CD4-positive, alpha-beta T cell treated with Interleukin-15 for 4 hours (primary cell): ENCODE data around the gene MAML1.
"Not testable (repeated sequence)": the region's sequence is repeated elsewhere in the genome, so short reads cannot be mapped to it uniquely, and the experiment has no call there.

Source experiments
- DNase-seq: peaks from one replicate; pipeline ENCODE4 v3.0.0-alpha.2; 2020; ENCODE audit warnings: low spot score

MAML1 gene

DNA sequence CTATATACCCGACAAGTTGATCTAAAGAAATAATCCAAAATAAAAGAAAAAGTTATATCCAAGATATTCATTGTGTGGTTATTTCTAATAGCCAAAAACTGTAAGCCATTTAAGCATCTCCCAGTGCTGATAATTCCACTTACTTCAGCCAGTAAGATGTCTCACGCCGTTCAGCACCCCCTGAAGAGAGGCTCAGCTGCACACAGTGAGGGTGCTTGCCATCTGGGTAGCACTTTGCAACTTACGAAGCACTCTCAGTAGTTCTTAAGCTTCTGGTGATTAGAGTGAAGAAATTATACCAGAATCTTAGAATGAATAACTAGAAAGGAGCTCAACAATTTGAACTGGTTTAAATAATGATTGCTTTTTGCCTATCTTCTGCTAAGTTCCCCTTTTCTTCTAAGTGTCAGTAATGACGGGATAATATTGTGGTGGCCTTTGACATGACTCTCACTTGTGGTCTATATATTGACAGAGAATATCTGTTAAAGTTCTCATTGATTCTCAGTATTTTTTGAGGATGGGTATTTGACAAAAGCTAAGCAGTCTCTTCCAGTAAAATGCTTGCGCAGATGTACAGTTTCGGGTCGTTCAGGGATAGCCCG is 35.0 kb downstream of the MAML1 start:
- no peak for DNase-seq

DNA sequence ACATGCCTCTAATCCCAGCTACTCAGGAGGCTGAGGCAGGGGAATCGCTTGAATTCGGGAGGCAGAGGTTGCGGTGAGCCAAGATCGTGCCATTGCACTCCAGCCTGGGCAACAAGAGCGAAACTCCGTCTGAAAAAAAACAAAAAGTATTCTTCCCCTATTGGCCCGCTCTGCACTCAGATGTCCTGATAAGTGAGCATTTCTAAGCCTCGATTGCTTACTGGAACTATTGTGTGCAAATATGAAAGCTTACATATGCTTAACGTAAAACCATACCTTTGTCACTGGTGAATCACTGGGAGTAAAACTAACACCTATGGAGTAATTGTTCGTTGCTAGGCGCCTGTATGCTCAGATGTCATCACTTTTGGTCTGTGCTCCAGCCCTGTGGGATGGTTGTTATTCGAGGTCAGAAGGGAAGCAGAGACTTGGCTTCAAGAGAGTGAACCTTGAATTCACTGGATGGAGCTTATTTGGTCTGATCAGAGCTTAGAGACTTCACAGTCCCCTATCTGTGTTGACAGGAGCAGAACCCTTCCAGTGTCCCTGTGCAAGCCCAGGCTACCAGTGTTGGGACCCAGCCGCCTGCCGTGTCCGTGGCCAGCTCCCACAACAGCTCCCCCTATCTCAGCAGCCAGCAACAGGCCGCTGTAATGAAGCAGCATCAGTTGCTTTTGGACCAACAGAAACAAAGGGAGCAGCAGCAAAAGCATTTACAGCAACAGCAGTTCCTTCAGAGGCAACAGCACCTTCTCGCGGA is 35.9 kb downstream of the MAML1 start:
- DNase-seq, result no peak

DNA sequence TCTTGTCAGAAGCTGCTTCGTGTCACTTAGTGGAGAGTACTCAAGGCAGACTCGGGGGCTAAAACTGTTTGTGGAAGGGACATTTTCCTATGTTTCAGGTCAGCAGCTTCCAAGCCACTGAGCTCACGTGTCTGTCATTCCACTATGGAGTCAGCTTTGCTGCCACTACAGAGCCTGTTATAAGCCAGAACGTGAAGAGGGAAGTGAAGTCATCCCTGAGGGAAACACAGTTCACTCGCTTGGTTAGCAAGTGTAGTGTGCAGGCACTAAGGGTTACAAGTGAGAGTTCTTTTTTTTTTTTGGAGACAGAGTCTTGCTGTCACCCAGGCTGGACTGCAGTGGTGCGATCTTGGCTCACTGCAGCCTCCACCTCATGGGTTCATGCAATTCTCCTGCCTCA is 36.6 kb downstream of the MAML1 start:
- DNase-seq, result no peak

DNA sequence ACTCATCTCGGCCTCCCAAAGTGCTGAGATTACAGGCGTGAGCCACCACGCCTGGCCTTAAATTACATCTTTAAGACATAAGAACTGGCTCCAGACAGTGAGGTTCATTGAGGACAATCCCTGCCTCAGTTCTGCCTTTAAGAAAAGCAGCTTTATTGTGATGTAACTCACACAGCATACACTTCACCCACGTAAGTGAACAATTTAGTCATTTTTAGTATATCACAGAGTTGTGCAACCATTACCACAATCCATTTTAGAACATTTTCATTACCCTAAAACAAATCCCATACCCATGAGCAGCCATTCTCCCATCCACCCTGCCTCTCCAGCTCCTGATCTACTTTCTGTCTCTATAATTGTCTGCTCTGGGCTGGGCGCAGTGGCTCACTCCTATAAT is 37.2 kb downstream of the MAML1 start:
- no peak for DNase-seq

DNA sequence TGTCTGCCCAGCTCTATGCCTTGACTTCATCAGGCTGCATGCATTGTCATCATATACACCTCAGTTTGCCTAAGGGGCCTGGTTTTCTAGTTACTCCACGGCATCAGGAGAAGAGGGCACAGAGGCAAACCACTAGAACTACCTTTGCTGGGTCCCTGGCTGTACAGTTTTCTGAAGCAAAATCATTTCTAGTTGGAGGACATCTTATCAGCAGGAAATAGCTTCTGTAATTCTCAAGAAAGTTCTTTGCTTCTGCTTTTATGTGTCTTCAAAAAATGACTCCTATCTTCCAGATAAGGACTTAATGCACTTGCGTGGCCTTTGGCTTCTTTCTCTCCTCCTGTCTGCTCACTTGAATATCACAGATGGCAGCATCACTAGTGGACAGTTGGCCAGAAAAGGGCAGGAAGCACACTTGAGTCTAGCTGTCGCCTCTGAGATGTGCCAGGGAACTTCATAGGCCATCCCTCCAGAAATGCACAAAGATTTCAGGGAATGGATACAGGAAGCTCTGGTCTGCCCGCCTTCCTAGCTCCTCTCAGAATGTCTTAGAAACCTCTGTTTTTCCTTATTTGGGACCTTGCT is 38.8 kb downstream of the MAML1 start:
- DNase-seq, result no peak

DNA sequence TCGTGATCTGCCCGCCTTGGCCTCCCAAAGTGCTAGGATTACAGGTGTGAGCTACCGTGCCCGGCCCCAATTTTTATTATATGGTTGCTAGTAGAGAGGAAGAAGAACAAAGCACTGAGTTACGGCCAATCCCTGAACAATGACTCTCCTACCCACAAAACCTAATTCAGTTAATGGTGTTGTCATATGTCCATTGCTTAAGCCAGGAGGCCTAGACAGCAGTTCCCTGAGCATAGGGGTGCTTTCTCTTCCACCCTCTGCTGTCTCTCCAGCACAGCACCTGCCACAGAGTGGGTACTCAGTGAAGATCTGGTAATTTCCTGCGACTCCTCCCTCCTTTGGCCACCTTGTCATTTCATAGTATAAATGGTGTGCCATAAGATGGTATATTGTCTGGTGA is 39.7 kb downstream of the MAML1 start:
- no peak for DNase-seq

DNA sequence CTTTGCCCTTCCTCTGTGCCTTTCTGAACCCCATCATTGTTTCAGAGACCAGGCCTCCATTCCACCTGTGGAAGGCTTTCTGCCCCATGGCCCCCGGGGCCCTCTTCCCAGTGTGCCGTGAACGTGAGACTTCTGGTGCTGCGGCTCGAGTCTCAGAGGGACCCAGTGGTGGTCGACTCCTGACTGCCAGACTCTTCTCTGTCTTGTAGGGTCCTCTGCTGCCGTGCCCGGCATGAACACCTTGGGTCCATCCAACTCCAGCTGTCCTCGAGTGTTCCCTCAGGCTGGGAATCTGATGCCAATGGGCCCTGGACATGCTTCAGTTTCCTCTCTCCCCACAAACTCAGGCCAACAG is 41.0 kb downstream of the MAML1 start:
- DNase-seq, result no peak

DNA sequence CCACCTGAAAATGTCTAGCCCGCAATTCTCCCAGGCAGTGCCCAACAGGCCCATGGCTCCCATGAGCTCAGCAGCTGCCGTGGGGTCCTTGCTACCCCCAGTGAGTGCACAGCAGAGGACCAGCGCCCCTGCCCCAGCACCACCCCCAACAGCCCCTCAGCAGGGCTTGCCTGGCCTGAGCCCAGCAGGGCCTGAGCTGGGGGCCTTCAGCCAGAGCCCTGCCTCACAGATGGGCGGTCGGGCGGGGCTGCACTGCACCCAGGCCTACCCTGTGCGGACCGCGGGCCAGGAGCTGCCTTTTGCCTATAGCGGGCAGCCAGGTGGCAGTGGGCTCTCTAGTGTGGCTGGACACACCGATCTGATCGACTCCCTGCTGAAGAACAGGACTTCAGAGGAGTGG is 41.8 kb downstream of the MAML1 start:
- DNase-seq, result no peak

DNA sequence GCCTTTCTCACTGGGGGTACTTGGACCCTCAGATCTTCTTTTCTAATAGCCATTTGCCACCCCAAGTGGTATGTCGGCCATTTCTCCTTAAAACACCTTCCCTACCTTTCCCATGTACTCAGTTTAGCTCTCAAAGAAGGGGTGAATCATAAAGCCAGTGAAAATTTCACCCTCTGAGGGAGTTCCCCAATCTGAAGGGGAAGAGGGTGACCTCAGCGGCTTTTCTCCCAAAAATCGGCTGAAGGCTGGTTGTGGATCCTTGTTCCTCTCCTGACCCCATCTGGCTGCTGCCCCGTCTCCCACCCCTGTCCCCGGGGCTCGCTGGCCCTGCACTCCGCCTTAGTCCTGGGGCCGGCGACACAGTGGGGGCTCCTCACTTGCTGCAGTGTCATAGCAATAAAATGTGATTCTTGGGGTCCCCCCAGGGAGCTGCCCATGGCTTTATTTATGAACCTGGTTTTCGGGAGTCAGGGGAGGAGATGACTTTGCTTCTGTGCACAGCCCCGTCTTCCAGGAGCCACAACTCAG is 43.9 kb downstream of the MAML1 start:
- no peak for DNase-seq

DNA sequence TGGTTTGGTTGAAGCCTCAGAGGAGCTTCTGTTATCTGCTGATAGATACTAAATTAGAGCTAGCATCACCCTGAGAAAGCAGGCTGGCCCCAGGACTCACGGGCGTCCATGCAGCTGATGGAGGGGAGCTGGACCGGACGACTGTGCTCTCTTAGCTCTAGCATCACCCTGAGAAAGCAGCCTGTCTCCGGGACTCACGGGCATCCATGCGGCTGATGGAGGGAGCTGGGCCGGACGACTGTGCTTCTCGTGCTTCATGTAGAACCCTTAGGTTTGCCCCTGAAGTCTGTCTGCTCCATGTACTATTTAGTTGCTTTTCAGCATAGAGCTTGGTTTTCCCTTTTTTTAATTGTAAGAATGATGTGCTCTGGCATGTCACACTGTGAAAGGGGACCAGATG is 44.8 kb downstream of the MAML1 start:
- no peak for DNase-seq

DNA sequence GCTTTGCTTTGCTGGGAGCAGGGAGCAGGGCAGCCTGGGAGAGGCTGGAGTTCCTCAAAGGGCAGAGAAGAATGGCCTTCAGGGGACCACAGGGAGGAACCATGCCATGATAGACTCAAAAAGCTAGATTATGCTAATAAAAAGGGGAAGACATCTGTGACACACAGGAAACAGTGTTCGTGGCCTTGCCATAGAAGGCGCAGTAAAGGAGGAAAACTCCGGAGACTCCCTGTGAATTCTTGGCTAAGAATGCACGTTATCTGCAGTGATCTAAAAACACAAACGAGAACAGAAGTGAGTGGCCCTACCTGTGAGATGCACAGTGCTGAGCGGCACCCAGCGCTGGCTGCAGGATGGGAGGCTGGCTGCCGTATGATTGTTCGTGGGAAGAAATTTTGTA is 45.3 kb downstream of the MAML1 start:
- no peak for DNase-seq

DNA sequence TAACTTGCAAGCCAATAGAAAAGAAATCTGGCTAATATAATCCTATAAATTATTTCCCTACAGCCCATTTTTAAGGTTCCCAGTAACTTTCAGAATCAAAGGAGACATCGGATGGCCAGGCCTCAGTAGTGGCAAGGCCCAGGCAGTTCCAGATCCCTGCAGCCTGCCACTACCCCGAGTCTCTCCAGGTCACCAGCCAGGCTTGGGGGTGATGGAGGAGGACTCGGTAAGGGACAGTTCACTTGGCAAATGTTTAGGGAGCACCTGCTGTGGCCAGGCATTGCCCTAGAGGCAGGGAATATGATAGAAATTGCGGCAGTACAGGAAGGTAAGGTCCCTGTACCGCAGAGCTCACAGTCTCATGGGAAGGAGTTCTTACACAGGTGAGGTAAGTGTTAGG is 46.0 kb downstream of the MAML1 start:
- DNase-seq, result no peak

DNA sequence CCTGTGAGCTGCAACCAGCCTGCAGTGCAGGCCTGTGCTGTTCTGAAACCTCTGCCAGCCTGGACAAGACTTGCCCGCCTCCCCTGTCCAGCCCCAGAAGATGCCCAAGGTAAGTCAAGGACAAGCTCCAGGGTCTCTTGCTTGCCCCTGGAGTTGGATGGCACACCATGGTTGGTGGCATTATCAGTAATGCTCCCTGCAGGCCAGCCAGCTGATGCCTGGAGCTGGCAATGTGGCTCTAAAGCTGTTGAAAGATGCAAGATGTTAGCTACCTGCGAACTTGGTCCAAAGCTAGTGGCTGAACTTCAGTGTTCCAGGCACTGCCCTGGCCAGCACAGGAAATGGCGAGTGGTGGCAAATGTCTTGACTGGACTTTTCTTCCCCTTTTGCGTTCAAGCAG is 47.2 kb downstream of the MAML1 start:
- no peak for DNase-seq

DNA sequence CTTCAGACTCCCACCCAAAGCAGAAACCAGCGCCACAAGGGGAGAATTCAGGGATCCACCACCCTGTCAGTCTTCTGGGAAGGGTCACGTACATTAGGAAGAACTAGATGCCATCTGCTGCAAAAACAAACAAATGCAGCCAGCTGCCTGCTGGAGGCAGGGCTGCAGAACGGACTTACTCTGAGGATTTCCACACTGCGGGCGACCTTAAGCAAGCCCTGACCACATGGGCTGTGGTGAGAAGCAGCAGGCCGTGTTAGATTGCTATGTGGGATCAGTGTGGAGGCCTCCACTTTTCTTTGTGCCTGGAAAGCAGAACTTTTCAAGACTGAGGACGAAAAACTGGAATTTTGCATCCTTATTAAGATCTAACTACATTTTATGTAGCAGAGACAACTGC is 47.7 kb downstream of the MAML1 start:
- no peak for DNase-seq

DNA sequence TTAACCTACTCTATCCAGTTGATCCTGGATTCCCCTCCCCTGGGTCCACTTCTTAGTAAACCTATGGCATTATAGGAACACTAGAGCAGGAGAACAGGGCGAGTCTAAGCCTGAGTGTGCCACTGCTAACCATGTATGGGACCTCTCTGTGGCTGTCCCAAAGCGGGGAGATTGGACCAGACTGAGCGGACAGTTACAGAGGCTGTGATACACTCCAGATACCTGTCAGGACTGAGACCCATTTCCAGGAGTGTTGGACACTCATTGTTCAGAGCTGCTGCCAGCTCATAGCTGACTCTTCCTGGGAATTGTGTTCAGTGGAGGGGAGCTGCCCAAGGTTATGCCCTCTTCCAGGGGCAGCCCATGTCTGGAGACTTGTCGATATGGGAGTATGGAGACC is 49.2 kb downstream of the MAML1 start:
- DNase-seq, result no peak

DNA sequence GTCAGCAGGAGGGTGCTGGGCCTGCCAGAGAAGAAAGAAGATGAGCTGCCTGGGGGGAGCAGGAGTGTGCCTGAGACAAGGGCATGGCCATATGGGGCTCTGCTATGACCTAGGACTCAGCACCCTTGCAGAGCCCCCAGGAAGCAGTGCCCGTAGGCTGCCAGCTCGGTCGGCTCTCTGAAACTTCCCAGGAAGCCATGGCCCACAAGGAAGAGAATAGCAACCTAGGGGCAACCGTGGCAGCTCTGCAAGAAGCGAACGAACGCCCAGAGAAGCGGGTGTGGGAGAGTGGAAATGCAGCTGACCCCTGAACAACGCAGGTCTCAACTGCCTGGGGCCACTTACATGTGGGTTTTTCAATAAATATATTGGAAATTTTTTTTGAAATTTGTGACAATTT is 50.5 kb downstream of the MAML1 start:
- DNase-seq, result no peak

DNA sequence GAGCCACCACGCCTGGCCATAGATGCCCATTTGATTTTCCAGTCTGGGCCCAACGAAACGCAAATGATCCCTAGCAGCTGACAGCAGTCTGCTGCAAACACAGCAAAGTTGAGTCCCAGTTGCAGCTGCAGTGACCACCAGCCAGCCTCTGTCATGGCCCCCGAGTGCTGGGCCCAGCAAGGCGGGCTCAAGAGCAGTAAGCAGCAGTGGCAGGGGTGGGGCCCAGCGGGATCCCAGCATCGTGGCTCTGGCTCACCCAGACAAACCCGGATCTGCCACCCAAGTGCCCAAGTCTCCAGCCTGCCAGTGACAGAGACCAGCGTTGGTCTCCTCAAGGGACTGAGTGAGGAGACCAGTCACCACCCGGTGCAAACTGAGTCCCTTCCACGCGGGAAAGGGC is 54.2 kb downstream of the MAML1 start:
- no peak for DNase-seq

DNA sequence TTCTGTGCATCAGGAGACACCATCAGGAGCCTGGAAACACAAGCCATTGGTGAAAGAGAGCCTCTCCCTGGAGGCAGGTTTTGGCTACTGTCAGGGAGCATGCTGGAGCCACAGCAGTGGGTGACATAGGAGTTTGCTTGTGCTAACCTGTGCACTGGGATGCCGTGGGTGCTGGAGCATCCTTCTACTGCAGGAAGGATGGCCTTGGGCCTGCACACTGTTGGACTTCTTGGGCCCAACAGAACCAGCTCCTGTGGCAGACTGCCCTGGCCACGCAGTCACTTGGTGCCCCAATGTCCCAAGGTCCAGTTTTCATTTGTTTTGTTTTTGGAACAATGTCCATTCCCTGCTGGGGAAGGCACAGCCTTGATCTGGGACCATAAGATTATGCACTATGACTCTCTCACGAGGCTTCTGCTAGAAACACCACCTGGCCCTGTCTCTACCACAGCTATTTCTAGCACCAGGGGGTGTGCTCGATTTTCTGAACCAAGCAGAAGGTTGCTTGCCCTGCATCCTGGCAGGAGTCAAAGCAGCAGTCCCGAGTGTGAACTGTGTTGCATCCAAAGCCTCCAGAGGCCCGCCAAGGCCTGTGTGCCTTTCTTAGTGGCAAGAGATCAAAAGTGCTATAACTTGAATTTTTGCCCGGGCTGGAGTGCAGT is 55.7 kb downstream of the MAML1 start:
- no peak for DNase-seq

DNA sequence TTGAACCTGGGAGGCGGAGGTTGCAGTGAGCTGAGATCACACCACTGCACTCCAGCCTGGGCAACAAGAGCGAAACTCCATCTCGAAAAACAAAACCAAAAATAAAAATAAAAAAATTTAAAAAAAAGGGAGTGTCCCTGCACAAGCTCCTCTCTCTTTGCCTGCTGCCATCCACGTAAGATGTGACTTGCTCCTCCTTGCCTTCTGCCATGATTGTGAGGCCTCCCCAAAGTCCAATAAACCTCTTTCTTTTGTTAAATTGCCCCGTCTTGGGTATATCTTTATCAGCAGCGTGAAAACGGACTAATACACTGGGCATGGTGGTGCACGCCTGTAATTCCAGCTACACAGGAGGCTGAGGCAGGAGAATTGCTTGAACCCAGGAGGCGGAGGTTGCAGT is 56.7 kb downstream of the MAML1 start:
- DNase-seq, result not testable (repeated sequence)

DNA sequence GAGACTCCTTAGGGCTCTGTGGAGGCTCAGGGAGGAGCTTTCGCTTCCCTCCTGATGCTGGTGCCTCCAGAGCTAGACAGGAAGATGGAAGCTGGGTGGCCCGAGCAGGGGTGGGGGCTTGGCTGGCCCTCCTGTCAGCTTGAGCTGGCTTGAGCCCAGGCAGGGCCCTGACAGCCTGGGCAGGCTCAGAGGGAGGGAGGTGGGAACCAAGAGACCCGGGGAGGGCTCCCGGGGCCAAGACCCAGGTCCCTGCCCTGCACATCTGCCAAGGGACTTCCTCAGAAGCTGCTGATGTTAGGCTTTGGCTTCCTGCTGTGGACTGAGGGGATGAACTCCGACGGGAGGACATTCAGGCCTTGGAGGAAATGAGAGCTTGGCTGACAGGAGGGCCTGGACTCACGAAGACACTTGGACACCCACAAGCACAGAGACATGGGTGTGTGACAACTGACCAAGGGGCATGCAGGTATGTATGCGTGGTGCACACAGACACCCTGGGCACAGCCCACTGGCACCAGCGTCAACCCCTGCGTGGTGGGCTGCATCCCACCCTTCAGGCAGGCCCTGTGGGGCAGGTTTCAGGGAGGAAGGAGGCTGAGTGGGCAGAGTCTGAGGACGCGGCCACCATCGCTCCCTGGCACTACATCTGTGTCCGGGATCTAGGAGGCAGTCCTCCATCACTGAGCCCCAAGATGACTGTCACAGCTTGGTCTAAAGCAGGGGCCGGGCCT is 59.4 kb downstream of the MAML1 start:
- DNase-seq, result no peak

DNA sequence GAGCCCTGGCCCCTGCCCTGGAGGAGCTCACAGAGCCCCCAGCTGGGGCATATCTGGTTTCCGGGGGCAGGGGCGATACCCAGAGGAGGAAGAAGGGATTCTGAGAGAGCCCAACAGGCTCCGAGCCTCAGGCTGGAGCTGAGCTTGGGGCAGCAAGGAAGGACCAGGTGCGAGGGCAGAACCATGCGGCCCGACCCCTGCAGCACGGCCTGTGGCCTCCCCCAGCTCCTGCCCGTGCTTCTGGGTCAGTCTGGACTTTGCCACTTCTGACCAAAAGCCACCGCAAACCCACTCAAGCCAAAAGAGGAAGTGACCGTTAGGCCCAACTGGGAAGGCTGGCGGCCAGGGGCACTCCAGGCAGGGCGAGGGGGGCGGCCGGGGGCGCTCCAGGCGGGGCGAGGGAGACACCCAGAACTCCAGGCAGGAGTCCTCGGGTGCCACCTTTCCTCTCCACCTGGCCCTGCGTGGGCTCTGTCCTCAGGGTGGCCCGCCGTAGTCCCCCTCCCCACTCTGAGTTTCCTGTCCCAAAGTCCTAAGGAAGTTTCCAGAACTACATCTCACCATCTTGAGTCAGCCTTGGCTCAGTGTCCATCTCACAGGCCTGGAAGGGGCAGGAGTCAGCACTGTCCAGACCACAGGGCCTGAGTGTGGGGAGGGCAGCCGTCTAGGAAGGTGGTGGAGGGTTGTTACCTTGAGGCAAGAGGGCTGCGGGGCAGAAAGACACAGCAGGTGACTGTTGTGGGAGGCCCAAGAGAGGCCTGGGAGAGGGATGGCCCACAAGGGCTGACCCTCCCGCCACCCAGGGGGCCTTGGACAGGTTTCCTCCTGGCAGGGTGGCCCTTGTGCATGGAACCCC is 60.2 kb downstream of the MAML1 start:
- DNase-seq, result no peak
